ENCODE measurements around the gene EIF2AK2. TPM values are rescaled to one million over a fixed set of nuclear protein-coding genes. Genes with fewer than 3 reads are reported as not detected.

EIF2AK2 gene
- total and polyA plus RNA-seq, 4 donors: 30.5 to 62.6 (median 33.7) TPM

DNA sequence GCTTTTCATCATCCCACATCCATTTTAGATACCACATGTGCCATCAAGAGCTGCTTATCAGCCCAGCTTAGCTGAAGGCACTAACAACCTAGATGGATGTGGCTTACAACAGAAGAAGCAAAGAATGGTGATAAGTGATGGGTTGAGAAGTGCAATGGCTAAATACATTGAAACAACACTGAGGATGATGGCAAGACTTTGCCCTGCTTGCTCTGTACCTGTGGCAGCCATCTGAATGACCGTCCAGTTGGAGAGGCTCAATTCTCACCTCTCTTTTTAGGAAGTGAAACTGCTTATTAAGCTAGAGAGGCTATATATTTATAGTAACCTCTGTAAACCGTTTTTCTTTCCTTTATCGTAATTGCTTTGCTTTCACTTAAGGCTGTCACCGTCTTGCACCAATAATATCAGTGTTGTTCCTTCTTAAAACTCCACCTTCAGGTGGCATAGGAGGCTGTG lies 66.7 kb downstream of the EIF2AK2 start:
- Histone ChIP-seq H3K27me3 (ENCODE audit: control insufficient read depth, insufficient read depth, low read length) (no peaks in the 10 kb centered on the region), H3K4me3 (ENCODE audit: low read depth, low read length) (no peak overlapping the region), H3K36me3 (ENCODE audit: control insufficient read depth, insufficient read depth, low read length) (peaks cover 21% of the 10 kb centered on the region), H3K27ac (ENCODE audit: low read depth, low read length) (no peak overlapping the region), H3K4me1 (ENCODE audit: control insufficient read depth, insufficient read depth, low read length) (no peaks in the 10 kb centered on the region), H3K9me3 (ENCODE audit: control insufficient read depth, insufficient read depth, low read length) (no peaks in the 10 kb centered on the region)
- no CpG with 5 or more reads among the region's 4 CpGs for WGBS (ENCODE audit: insufficient coverage)
- DNase-seq (ENCODE audit: low read depth in 4 of 6, low spot score in 6 of 6): no peak

DNA sequence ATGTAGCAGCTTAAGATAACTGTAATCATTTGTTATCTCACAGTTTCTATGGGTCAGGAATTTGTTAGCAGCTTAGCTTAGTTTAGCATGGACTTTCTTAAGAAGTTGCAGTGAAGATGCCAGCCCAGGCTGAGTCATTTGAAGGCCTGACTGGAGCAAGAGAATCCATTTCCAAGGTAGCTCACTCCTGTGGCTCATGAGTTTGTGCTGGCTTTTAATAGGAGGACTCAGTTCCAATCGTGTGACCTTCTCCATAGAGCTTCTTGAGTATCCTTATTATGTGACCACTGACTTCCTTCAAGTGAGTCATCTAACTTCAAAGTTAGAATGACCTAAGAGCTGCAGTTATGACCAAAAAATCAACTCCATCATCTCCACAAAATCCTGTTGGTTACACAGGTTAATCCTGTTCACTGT lies 71.0 kb downstream of the EIF2AK2 start:
- Histone ChIP-seq H3K4me3 (ENCODE audit: low read depth, low read length) (no peak overlapping the region), H3K27ac (ENCODE audit: low read depth, low read length) (no peak overlapping the region), H3K36me3 (ENCODE audit: control insufficient read depth, insufficient read depth, low read length) (peaks cover 18% of the 10 kb centered on the region), H3K27me3 (ENCODE audit: control insufficient read depth, insufficient read depth, low read length) (no peaks in the 10 kb centered on the region), H3K4me1 (ENCODE audit: control insufficient read depth, insufficient read depth, low read length) (no peaks in the 10 kb centered on the region), H3K9me3 (ENCODE audit: control insufficient read depth, insufficient read depth, low read length) (no peaks in the 10 kb centered on the region)
- 80% methylated on average over 1 of the region's 1 CpG for WGBS (ENCODE audit: insufficient coverage)
- no peak for DNase-seq (ENCODE audit: low read depth in 4 of 6, low spot score in 6 of 6)

DNA sequence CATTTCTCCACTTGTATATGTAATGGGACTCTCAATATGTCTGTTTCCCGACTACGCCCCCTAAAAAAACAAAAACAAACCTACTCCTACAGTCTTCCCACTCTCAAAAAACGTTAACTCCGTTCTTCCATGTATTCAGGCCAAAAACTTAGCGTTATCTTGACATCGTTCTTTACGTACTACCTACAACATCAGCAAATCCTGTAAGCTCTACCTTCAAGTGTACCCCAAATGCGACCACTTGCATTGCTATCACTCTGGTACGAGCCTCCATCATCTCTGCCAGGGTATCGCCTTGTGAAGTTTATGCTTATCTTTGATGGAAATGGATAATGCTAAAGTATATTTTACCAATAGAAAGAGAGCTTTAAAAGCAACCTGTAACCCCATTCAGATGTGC lies 72.0 kb downstream of the EIF2AK2 start:
- no peaks in the 10 kb centered on the region for H3K4me1 ChIP-seq (ENCODE audit: control insufficient read depth, insufficient read depth, low read length)
- H3K36me3 ChIP-seq (ENCODE audit: control insufficient read depth, insufficient read depth, low read length): peaks cover 19% of the 10 kb centered on the region
- WGBS (ENCODE audit: insufficient coverage): 0% methylated on average over 7 of the region's 10 CpGs
- peak overlapping the region; percentile 97 for H3K4me3 ChIP-seq (ENCODE audit: low read depth, low read length)
- H3K9me3 ChIP-seq (ENCODE audit: control insufficient read depth, insufficient read depth, low read length): no peaks in the 10 kb centered on the region
- no peak overlapping the region for H3K27ac ChIP-seq (ENCODE audit: low read depth, low read length)
- no peaks in the 10 kb centered on the region for H3K27me3 ChIP-seq (ENCODE audit: control insufficient read depth, insufficient read depth, low read length)
- no peak for DNase-seq (ENCODE audit: low read depth in 4 of 6, low spot score in 6 of 6)

DNA sequence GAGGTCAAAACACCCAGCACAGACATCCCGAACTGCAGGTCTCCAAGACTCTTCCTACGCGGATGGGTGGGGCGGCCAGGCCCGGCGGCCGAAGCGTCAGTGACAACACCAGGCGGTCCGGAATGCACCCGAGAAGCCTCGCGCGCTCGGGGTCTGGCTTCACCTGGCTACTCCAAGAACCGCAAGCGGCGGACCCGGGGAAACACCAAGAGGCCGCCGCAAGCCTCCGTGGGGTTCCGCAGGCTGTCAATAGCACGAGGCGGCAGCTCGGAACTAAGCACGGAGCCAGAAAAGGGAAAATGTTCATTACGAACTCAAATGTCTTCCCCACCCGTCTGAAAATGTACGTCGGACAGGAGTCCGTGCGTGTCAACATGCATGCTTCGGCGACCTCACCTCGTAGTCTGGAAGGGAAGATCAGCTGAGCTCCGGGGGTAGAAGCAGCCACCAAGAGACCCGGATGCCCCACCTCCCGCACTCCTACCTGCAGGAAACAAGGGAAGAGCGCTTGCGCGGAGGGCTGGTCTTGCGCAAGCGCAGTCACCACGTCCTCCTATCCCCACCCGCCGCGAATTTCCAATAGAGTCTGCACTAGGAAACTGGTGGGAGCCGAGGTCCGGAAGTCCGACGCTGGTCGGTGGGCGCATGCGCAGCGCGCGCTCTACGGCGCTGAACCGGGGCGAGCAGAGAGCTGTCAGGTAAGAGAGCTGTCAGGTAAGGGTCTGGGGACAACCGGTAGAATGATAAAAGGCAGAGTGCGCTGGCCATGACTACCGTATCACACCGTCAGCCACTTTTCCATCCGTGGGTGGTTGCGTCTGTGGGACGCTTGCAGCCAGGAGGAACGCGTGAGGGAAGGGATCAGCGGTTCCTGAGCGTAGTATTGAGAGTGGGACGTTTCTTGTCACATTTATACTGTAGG lies 72.6 kb downstream of the EIF2AK2 start, which contains the start of the genes GPATCH11 and HEATR5B:
Gene GPATCH11, plus strand, starts transcription at position 646 of the 922 bp plus-strand sequence. CDS start 3,864 bp downstream, outside the sequence.
Gene HEATR5B, minus strand, starts transcription at position 500 of the 922 bp plus-strand sequence. CDS start 958 bp downstream, outside the sequence.
- Histone ChIP-seq H3K36me3 (ENCODE audit: control insufficient read depth, insufficient read depth, low read length) (peaks cover 13% of the 10 kb centered on the region), H3K4me3 (ENCODE audit: low read depth, low read length) (peak within 1 kb of the TSS; percentile 97), H3K27ac (ENCODE audit: low read depth, low read length) (peak within 1 kb of the TSS; percentile 80), H3K9me3 (ENCODE audit: control insufficient read depth, insufficient read depth, low read length) (no peaks in the 10 kb centered on the region), H3K4me1 (ENCODE audit: control insufficient read depth, insufficient read depth, low read length) (no peaks in the 10 kb centered on the region), H3K27me3 (ENCODE audit: control insufficient read depth, insufficient read depth, low read length) (no peaks in the 10 kb centered on the region)
- DNase-seq (ENCODE audit: low read depth in 4 of 6, low spot score in 6 of 6): peak; percentile 93 to 99 (median 96)
- 0% methylated on average over 64 of the region's 74 CpGs for WGBS (ENCODE audit: insufficient coverage)

DNA sequence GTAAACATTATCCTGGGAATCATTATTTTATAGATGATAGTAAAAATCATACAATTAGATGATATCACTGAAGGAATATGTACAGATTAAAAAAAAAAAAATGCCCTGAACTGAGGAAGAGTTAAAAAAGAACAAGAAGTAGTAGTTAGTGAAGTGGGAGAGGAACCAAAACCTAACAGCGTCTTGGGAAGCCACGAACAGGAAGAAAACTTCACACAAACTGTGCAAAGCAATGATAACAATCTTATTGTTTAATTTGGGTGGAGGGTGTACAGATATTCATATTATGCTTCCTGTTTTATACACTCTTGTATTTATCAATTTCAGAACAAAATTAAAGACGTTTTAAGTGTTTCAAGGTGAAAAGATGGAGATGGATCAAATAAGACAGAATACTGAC lies 76.1 kb downstream of the EIF2AK2 start:
- peaks cover 9% of the 10 kb centered on the region for H3K36me3 ChIP-seq (ENCODE audit: control insufficient read depth, insufficient read depth, low read length)
- WGBS (ENCODE audit: insufficient coverage): no CpG with 5 or more reads among the region's 3 CpGs

DNA sequence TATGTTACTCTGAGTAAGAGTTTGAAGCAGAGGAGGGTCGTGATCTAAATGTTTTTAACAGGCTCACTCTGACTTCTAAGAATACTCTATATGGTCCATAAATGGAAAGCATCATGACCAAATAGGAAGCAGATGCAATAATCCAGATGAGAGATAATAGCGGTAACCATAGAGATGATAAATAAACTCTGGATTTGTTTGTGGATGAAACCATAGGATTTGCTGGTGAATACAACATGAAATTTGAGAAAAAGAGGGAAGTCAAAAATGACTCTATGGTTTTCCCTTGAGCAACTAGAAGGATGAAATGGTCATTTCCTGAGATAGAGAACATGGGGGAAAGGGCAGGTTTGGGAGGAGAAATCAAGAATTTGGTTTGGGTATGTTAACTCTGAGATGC lies 76.5 kb downstream of the EIF2AK2 start:
- WGBS (ENCODE audit: insufficient coverage): 100% methylated on average over 1 of the region's 2 CpGs
- no peak for DNase-seq (ENCODE audit: low read depth in 4 of 6, low spot score in 6 of 6)
- Histone ChIP-seq H3K4me1 (ENCODE audit: control insufficient read depth, insufficient read depth, low read length) (no peaks in the 10 kb centered on the region), H3K9me3 (ENCODE audit: control insufficient read depth, insufficient read depth, low read length) (no peaks in the 10 kb centered on the region), H3K27me3 (ENCODE audit: control insufficient read depth, insufficient read depth, low read length) (no peaks in the 10 kb centered on the region), H3K27ac (ENCODE audit: low read depth, low read length) (no peak overlapping the region), H3K4me3 (ENCODE audit: low read depth, low read length) (no peak overlapping the region), H3K36me3 (ENCODE audit: control insufficient read depth, insufficient read depth, low read length) (peaks cover 9% of the 10 kb centered on the region)

More for the DNA sequence above, 76.1 kb downstream of the EIF2AK2 start:
- H3K9me3 ChIP-seq (ENCODE audit: control insufficient read depth, insufficient read depth, low read length): no peaks in the 10 kb centered on the region
- H3K27ac ChIP-seq (ENCODE audit: low read depth, low read length): no peak overlapping the region
- no peak overlapping the region for H3K4me3 ChIP-seq (ENCODE audit: low read depth, low read length)
- no peaks in the 10 kb centered on the region for H3K4me1 ChIP-seq (ENCODE audit: control insufficient read depth, insufficient read depth, low read length)
- no peak for DNase-seq (ENCODE audit: low read depth in 4 of 6, low spot score in 6 of 6)
- no peaks in the 10 kb centered on the region for H3K27me3 ChIP-seq (ENCODE audit: control insufficient read depth, insufficient read depth, low read length)

DNA sequence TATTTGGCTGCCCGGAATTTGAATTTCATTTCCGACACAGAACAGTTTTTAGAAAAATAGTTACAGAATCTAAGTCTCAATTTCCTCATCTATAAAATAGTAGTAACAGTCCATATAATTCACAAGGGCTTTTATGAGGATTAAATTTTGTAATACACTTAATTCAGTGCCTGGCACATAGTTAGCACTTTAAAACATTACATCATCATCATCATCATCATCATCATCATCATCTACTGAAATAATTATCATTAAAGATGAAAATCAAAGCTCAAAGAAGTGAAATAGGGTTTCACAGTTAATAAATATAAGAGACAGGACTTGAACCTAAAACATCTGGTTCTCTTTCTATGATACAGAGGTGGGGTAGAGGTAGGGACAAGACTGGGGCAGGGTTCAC lies 85.8 kb downstream of the EIF2AK2 start:
- no peak overlapping the region for H3K4me3 ChIP-seq (ENCODE audit: low read depth, low read length)
- H3K27me3 ChIP-seq (ENCODE audit: control insufficient read depth, insufficient read depth, low read length): no peaks in the 10 kb centered on the region
- DNase-seq (ENCODE audit: low read depth in 4 of 6, low spot score in 6 of 6): no peak
- WGBS (ENCODE audit: insufficient coverage): no CpG with 5 or more reads among the region's 2 CpGs
- no peaks in the 10 kb centered on the region for H3K4me1 ChIP-seq (ENCODE audit: control insufficient read depth, insufficient read depth, low read length)
- H3K27ac ChIP-seq (ENCODE audit: low read depth, low read length): no peak overlapping the region
- peaks cover 19% of the 10 kb centered on the region for H3K36me3 ChIP-seq (ENCODE audit: control insufficient read depth, insufficient read depth, low read length)
- no peaks in the 10 kb centered on the region for H3K9me3 ChIP-seq (ENCODE audit: control insufficient read depth, insufficient read depth, low read length)

DNA sequence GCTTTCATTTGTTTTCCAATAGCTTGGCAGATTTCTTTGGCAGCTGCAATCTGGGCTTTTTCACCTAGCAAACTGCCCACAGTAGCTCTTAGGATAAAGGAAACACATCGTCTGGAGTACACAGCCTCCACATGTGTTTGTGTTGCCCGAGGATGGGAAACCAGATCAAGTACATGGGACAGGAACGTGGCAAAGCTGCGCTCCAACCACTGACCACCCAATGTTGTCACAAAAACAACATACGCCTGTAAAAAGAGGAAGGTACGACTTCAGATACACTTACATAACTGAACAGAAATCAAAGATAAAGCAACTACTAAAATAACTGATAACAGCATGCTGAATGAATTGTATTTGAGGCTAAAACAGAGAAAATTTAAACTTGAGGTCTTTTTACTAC lies 88.1 kb downstream of the EIF2AK2 start:
- Histone ChIP-seq H3K9me3 (ENCODE audit: control insufficient read depth, insufficient read depth, low read length) (no peaks in the 10 kb centered on the region), H3K4me3 (ENCODE audit: low read depth, low read length) (no peak overlapping the region), H3K36me3 (ENCODE audit: control insufficient read depth, insufficient read depth, low read length) (peaks cover 26% of the 10 kb centered on the region), H3K27me3 (ENCODE audit: control insufficient read depth, insufficient read depth, low read length) (no peaks in the 10 kb centered on the region), H3K27ac (ENCODE audit: low read depth, low read length) (no peak overlapping the region), H3K4me1 (ENCODE audit: control insufficient read depth, insufficient read depth, low read length) (no peaks in the 10 kb centered on the region)
- 86% methylated on average over 3 of the region's 6 CpGs for WGBS (ENCODE audit: insufficient coverage)
- DNase-seq (ENCODE audit: low read depth in 4 of 6, low spot score in 6 of 6): no peak

DNA sequence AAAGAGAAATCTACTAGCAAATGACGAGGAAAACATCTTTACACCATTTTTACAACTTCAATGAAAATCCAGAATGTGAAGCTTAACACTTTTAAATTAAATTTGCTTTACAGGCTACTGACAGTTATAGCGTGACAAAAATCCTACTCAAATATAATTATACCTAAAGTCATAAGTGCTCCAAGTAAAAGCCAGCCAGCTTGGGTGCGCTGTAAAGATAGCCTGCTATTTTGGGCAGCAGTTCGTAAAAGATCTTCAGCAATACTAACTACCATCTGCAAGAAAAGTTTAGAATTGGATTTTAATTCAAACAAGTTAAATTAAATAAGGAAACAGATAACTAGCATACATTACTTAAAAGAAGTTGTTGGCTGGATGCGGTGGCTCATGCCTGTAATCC lies 95.0 kb downstream of the EIF2AK2 start:
- Histone ChIP-seq H3K27ac (ENCODE audit: low read depth, low read length) (no peak overlapping the region), H3K4me3 (ENCODE audit: low read depth, low read length) (no peak overlapping the region), H3K36me3 (ENCODE audit: control insufficient read depth, insufficient read depth, low read length) (peaks cover 16% of the 10 kb centered on the region), H3K27me3 (ENCODE audit: control insufficient read depth, insufficient read depth, low read length) (no peaks in the 10 kb centered on the region), H3K4me1 (ENCODE audit: control insufficient read depth, insufficient read depth, low read length) (no peaks in the 10 kb centered on the region), H3K9me3 (ENCODE audit: control insufficient read depth, insufficient read depth, low read length) (no peaks in the 10 kb centered on the region)
- 100% methylated on average over 1 of the region's 5 CpGs for WGBS (ENCODE audit: insufficient coverage)
- DNase-seq (ENCODE audit: low read depth in 4 of 6, low spot score in 6 of 6): peak in 1 of 6 donors; percentile 49
